ENCODE measurements around the gene OR2C1. TPM values are rescaled to one million over a fixed set of nuclear protein-coding genes. Genes with fewer than 3 reads are reported as not detected.
A peak's percentile ranks its signal among the peaks of the same experiment; 100 is the strongest.

The OR2C1 gene
- total RNA-seq, 1 donor from 2014 or later, result 0.19 TPM

GRCh38 chr16:3348547-3349167, 7.0 kb upstream of the OR2C1 start:
- H3K36me3 Mint-ChIP-seq (ENCODE audit: insufficient read depth), result no peaks in the 10 kb centered on the region
- H3K27me3 Mint-ChIP-seq, result peaks cover 3% of the 10 kb centered on the region
- no peak for TF ChIP-seq CTCF (IDR thresholded peaks at IDR 0.05; ENCODE audit: unreplicated experiment)
- peak overlapping the region; percentile 16 for H3K27ac Mint-ChIP-seq
- no peak for DNase-seq (ENCODE audit: low spot score, unreplicated experiment)
- H3K4me3 Mint-ChIP-seq (ENCODE audit: low read depth), result no peak overlapping the region
- peaks cover 5% of the 10 kb centered on the region for H3K4me1 Mint-ChIP-seq (ENCODE audit: low read depth)
- H3K9me3 Mint-ChIP-seq (ENCODE audit: low read depth), result peaks cover 7% of the 10 kb centered on the region

GRCh38 chr16:3349175-3349574, 6.5 kb upstream of the OR2C1 start:
- no peak for DNase-seq (ENCODE audit: low spot score, unreplicated experiment)
- H3K4me1 Mint-ChIP-seq (ENCODE audit: low read depth), result peaks cover 5% of the 10 kb centered on the region
- no peak overlapping the region for H3K27ac Mint-ChIP-seq
- no peaks in the 10 kb centered on the region for H3K36me3 Mint-ChIP-seq (ENCODE audit: insufficient read depth)
- peaks cover 3% of the 10 kb centered on the region for H3K27me3 Mint-ChIP-seq
- TF ChIP-seq CTCF (IDR thresholded peaks at IDR 0.05; ENCODE audit: unreplicated experiment), result no peak
- peaks cover 8% of the 10 kb centered on the region for H3K9me3 Mint-ChIP-seq (ENCODE audit: low read depth)
- no peak overlapping the region for H3K4me3 Mint-ChIP-seq (ENCODE audit: low read depth)

GRCh38 chr16:3356118-3356517, 429 bp downstream of the OR2C1 start:
- TF ChIP-seq CTCF (IDR thresholded peaks at IDR 0.05; ENCODE audit: unreplicated experiment), result no peak
- H3K9me3 Mint-ChIP-seq (ENCODE audit: low read depth), result peaks cover 22% of the 10 kb centered on the region
- no peak for DNase-seq (ENCODE audit: low spot score, unreplicated experiment)
- H3K27ac Mint-ChIP-seq, result no peak overlapping the region
- H3K36me3 Mint-ChIP-seq (ENCODE audit: insufficient read depth), result peaks cover 2% of the 10 kb centered on the region
- no peak overlapping the region for H3K4me3 Mint-ChIP-seq (ENCODE audit: low read depth)
- H3K27me3 Mint-ChIP-seq, result peaks cover 14% of the 10 kb centered on the region
- H3K4me1 Mint-ChIP-seq (ENCODE audit: low read depth), result no peaks in the 10 kb centered on the region

GRCh38 chr16:3358871-3359270, 3.2 kb downstream of the OR2C1 start:
- H3K36me3 Mint-ChIP-seq (ENCODE audit: insufficient read depth), result peaks cover 2% of the 10 kb centered on the region
- no peak for TF ChIP-seq CTCF (IDR thresholded peaks at IDR 0.05; ENCODE audit: unreplicated experiment)
- H3K27ac Mint-ChIP-seq, result no peak overlapping the region
- peaks cover 25% of the 10 kb centered on the region for H3K9me3 Mint-ChIP-seq (ENCODE audit: low read depth)
- no peaks in the 10 kb centered on the region for H3K4me1 Mint-ChIP-seq (ENCODE audit: low read depth)
- H3K4me3 Mint-ChIP-seq (ENCODE audit: low read depth), result no peak overlapping the region
- H3K27me3 Mint-ChIP-seq, result peaks cover 14% of the 10 kb centered on the region
- no peak for DNase-seq (ENCODE audit: low spot score, unreplicated experiment)

GRCh38 chr16:3362931-3363330, 7.2 kb downstream of the OR2C1 start:
- Mint-ChIP-seq H3K9me3 (ENCODE audit: low read depth) (peaks cover 17% of the 10 kb centered on the region), H3K27me3 (peaks cover 10% of the 10 kb centered on the region), H3K4me3 (ENCODE audit: low read depth) (no peak overlapping the region), H3K4me1 (ENCODE audit: low read depth) (no peaks in the 10 kb centered on the region), H3K36me3 (ENCODE audit: insufficient read depth) (no peaks in the 10 kb centered on the region), H3K27ac (no peak overlapping the region)
- no peak for DNase-seq (ENCODE audit: low spot score, unreplicated experiment)
- no peak for TF ChIP-seq CTCF (IDR thresholded peaks at IDR 0.05; ENCODE audit: unreplicated experiment)

All from progenitor cell of endocrine pancreas (in vitro differentiated cells).